HCT116 (cell line): Measurements from ENCODE around the gene CTBP1.

ENCODE experiments used
- CTCF ChIP-seq, 3 experiments: fragments of 200-600 bp in 1 of 3; sonication (generic) in 1 of 3; IDR thresholded peaks in 2 of 3; conservative IDR thresholded peaks in 1 of 3; 2 replicates each; pipeline ENCODE4 v1.5.1; 2012 to 2017; ENCODE audit warnings: low read depth in 2 of 3, low read length in 2 of 3, antibody characterized with exemption in 1 of 3, borderline replicate concordance in 1 of 3, control low read depth in 1 of 3, mild to moderate bottlenecking in 1 of 3, mixed read lengths in 1 of 3, mixed run types in 1 of 3, moderate library complexity in 1 of 3; ENCODE audit not compliant: insufficient read depth in 1 of 3
- ELF1 ChIP-seq: IDR thresholded peaks from 2 replicates; pipeline ENCODE4 v1.6.1; 2012; ENCODE audit warnings: low read depth, borderline replicate concordance
- EZH2 ChIP-seq: fragments of 200-600 bp; sonication (generic); IDR thresholded peaks from 2 replicates; pipeline ENCODE4 v1.6.1; 2017; ENCODE audit warnings: antibody characterized with exemption, mixed run types
- EZH2phosphoT487 ChIP-seq: fragments of 200-600 bp; IDR thresholded peaks from 2 replicates; pipeline ENCODE4 v1.6.1; 2018; ENCODE audit warnings: antibody characterized with exemption, borderline replicate concordance
- POLR2A ChIP-seq: IDR thresholded peaks from 2 replicates; pipeline ENCODE4 v1.7.0; 2011; ENCODE audit warnings: borderline replicate concordance; ENCODE audit not compliant: insufficient read depth, insufficient read length; ENCODE audit errors: extremely low read depth
- POLR2AphosphoS5 ChIP-seq: IDR thresholded peaks from 2 replicates; pipeline ENCODE4 v1.6.1; 2011; ENCODE audit warnings: mild to moderate bottlenecking, low read depth, low read length, moderate library complexity
- SIN3A ChIP-seq: IDR thresholded peaks from 2 replicates; pipeline ENCODE4 v1.6.1; 2012; ENCODE audit warnings: low read depth
- SP1 ChIP-seq: IDR thresholded peaks from 2 replicates; pipeline ENCODE4 v1.6.1; 2012; ENCODE audit warnings: low read depth
- SRF ChIP-seq: IDR thresholded peaks from 2 replicates; pipeline ENCODE4 v1.6.1; 2012; ENCODE audit warnings: low read depth
- TCF7L2 ChIP-seq: IDR thresholded peaks from 2 replicates; pipeline ENCODE4 v1.7.0; 2011; ENCODE audit warnings: borderline replicate concordance, inconsistent platforms; ENCODE audit not compliant: insufficient read depth, insufficient read length; ENCODE audit errors: extremely low read depth
- ZBTB33 ChIP-seq: IDR thresholded peaks from 2 replicates; pipeline ENCODE4 v1.6.1; 2011; ENCODE audit warnings: mild to moderate bottlenecking, low read length, moderate library complexity; ENCODE audit not compliant: insufficient replicate concordance; ENCODE audit errors: extremely low read depth
- ZFX ChIP-seq: fragments of 450-650 bp; IDR thresholded peaks from 2 replicates; pipeline ENCODE4 v1.6.1; 2017

GRCh38 chr4:1205586-1206298, 43.2 kb downstream of the CTBP1 start:
- TF ChIP-seq CTCF (IDR thresholded peaks at IDR 0.05 in 2 of 3, conservative IDR thresholded peaks at IDR 0.05 in 1 of 3; ENCODE audit: borderline replicate concordance in 1 of 3, insufficient read depth in 1 of 3, low read depth in 2 of 3, low read length in 2 of 3) (no peak), SIN3A (no peak), POLR2AphosphoS5 (no peak), SRF (no peak), POLR2A (no peak), ZBTB33 (no peak), ZFX (no peak), TCF7L2 (no peak), EZH2phosphoT487 (no peak), ELF1 (no peak), EZH2 (no peak), SP1 (no peak)
